ENCODE measurements around the gene WSCD2.

DNA sequence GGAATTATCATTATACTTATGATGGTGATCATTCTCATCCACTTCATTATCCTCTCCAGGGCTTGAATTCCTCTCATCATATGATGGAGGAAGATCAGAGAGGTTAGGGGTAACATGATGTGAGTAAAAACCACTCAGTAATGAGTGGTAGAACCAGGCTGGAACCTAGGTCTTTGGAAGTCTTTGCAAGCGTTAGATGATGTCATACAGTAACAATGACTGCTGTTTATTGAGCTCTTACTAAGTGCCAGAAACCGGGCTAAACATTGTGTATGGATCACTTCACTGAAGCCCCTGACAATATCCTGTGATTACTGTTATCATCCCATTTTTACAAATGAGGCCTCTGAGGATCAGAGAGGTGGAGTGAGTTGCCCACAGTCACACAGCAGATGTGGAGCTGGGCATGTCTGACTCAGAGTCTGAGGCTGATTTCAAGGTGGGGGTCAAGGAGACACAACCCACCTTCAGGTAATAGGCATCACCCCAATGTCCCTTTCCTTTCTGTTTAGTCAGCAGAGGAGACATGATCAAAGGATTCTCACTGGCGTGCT lies 19.5 kb downstream of the WSCD2 start:
- TF ChIP-seq, protein P1, sequence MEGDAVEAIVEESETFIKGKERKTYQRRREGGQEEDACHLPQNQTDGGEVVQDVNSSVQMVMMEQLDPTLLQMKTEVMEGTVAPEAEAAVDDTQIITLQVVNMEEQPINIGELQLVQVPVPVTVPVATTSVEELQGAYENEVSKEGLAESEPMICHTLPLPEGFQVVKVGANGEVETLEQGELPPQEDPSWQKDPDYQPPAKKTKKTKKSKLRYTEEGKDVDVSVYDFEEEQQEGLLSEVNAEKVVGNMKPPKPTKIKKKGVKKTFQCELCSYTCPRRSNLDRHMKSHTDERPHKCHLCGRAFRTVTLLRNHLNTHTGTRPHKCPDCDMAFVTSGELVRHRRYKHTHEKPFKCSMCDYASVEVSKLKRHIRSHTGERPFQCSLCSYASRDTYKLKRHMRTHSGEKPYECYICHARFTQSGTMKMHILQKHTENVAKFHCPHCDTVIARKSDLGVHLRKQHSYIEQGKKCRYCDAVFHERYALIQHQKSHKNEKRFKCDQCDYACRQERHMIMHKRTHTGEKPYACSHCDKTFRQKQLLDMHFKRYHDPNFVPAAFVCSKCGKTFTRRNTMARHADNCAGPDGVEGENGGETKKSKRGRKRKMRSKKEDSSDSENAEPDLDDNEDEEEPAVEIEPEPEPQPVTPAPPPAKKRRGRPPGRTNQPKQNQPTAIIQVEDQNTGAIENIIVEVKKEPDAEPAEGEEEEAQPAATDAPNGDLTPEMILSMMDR (IDR thresholded peaks at IDR 0.05; ENCODE audit: poor library complexity, severe bottlenecking) = no peak
- TF ChIP-seq EP300 (conservative IDR thresholded peaks at IDR 0.05; ENCODE audit: poor library complexity, severe bottlenecking) (no peak), RAD21 (conservative IDR thresholded peaks at IDR 0.05) (no peak), EZH2 (IDR thresholded peaks at IDR 0.05; ENCODE audit: borderline replicate concordance, insufficient read depth, low read length, poor library complexity, severe bottlenecking) (no peak), POLR2AphosphoS5 (IDR thresholded peaks at IDR 0.05) (no peak), SMC3 (conservative IDR thresholded peaks at IDR 0.05; ENCODE audit: poor library complexity) (no peak), REST (IDR thresholded peaks at IDR 0.05; ENCODE audit: borderline replicate concordance) (no peak), TAF1 (IDR thresholded peaks at IDR 0.05; ENCODE audit: low read depth) (no peak)

All from neural cell (in vitro differentiated cells).